GM18505 (cell line): ENCODE measurements around the gene MAB21L2.
"Not testable (repeated sequence)": the region's sequence is repeated elsewhere in the genome, so short reads cannot be mapped to it uniquely, and the experiment has no call there.

Experiments
- ATAC-seq: cut with Tn5 transposase; IDR thresholded peaks from one replicate; pipeline ENCODE4 v1.9.1; 2021; ENCODE audit not compliant: unreplicated experiment
- POLR2A ChIP-seq: IDR thresholded peaks from 4 replicates; pipeline ENCODE4 v1.6.1; 2011; ENCODE audit warnings: borderline replicate concordance; ENCODE audit not compliant: insufficient read depth, insufficient read length; ENCODE audit errors: extremely low read depth

The MAB21L2 gene

DNA sequence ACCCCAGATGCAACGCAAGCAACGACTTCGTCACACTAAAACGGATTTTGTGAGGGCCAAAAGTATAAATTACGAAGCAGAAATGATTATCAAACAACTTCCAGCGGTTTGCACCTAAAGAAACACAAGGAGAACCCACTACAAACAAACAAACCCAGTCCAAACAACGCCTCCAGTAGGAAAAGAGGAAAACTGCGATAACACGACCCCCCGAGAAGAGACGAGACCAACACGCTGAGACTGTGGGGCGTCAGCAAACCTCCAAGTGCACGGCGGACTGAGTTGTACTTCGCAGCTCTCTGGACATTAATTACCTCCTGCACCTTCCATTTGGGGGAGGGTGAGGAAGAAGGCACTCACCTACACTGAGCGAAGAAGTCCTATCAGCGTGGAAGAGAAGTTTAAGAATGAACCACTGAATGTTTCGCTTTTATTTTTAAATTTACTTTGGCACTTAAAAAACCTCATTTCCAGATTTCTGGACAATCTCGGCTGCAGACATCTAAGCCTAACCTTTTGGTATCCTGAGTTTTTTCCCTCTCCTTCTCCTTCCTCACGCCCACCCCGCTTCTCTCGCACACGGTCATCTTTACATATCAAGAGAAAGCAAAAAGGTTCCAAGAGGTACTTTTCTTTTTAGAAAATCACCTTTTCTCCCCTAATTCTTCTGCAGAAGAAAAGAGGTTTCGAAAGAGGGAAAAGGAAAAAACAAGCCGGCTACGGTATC, at the start of gene MAB21L2:
Gene MAB21L2 (plus strand): TSS at position 6 of the 727 bp plus-strand sequence. CDS start 879 bp downstream, outside the sequence.
- no peak for TF ChIP-seq POLR2A
- ATAC-seq = no peak

DNA sequence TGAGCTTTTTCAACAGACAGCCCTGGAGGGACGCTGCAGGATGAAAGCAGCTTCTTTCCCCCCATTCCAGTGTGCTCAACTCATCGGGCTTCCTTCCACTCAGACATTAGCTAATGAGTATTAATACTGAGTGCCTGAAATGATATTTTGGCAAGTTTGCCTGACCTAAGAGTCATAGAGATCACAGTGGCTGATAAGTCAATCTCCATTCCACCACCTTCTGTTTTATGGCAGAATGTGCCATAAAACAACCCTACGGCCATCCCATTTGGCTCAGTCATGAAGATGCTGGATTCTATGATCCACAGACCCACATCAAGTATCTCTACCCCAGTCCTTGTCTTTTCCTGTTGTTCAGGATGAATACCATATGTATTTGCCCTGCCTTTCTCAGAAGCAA, 48.3 kb upstream of the MAB21L2 start:
- no peak for TF ChIP-seq POLR2A
- no peak for ATAC-seq

DNA sequence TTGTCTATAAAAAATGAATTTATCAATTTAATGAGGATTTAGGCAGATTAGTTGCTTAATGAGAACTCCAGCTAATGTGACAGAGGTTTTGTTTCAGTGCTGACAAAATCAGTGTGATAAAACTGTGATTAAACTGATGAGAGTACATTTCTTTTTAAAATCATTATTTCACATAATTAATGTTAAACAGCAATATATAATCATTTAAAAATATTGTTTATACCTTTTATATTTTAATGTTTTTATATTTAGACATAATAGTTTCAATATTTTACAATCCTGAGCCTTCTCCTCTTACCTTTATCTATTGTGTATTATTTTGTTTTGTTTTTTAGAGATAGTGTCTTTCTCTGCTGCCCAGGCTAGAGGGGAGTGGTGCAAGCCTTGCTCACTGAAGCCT, 47.1 kb upstream of the MAB21L2 start:
- no peak for TF ChIP-seq POLR2A
- no peak for ATAC-seq

DNA sequence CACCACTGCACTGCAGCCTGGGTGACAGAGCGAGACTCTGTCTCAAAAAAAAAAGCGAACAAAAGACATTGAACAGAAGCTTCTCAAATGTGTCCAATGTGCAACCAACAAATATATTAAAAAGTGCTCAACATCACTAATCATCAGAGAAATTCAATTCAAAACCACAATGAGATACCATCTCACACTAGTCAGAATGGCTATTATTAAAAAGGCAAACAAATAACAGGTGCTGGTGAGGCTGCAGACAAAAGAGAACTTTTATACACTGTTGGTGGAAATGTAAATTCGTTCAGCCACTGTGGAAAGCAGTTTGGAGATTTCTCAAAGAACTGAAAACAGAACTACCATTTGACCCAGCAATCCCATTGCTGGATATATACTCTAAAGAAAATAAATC, 44.0 kb upstream of the MAB21L2 start:
- ATAC-seq = not testable (repeated sequence)

DNA sequence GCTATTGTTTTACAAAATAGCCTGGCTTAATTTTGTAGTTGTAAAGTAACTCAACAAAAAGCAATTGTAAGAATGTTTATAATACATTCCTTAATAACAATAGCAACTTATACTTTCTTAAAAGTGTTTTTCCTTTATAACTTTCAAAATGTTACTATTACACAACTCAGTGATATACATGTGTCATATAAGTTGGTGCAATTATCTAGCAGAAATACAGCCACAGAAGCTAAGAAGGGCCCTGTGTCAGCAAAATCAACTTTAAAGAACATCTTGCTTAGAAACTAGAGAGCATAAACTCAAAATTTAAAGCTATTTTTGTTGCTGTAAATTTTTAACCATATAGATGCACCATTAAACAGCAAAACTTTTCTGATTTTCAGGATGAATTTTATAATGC, 41.4 kb upstream of the MAB21L2 start:
- no peak for TF ChIP-seq POLR2A
- ATAC-seq = no peak

DNA sequence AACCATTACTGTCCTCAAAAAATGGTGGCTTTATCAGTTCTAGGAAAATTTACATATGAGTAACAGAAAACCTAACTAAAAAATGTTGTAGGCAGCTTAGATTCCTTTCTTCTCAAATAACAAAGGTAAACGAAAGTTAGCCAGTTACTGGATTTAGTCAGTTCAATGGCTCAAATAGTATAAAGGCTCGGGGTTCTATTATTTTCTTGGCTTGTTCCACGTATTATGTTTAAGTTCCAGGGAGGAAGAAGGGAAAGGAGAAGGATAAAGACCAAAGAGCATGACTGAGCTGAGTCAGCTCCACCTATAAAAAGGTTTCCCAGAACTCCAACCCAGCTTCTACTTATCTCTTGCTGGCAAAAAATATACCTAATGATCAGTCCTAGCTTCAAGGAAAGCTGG, 41.0 kb upstream of the MAB21L2 start:
- TF ChIP-seq POLR2A = no peak
- ATAC-seq = no peak

DNA sequence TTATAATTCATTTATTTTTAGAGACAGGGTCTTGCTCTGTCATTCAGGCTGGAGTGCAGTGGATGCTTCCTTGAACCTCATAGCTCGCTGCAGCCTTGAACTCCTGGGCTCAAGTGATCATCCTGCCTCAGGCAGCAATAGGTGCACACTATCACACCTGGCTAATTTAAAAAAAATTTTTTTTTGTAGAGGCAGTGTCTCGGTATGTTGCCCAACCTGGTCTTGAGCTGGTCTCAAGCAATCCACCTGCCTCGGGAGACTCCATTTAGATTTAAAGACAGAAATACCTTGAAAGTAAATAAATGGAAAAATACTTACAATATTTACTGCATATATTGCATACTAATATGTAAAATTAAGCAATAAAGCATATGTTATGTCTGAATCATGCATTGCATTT, 40.3 kb upstream of the MAB21L2 start:
- ATAC-seq = no peak
- no peak for TF ChIP-seq POLR2A

DNA sequence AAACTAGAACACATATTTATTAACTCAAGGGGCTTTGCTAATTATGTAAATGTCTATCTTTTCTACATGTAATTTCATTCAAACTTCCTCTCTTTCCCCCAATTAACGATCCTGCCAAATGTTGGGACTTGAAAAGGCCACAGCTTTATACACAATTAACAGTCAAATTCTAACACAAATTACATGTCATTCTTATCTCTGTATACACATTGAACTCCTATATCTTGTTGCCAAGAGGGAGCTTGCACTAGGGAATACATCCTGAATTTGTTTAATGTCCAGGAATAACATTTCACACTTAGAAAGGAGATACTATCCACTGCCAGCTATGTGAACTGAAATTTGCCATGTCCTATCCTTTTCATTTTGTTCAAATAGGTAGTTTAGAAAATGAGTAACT, 38.9 kb upstream of the MAB21L2 start:
- no peak for ATAC-seq
- TF ChIP-seq POLR2A = no peak

DNA sequence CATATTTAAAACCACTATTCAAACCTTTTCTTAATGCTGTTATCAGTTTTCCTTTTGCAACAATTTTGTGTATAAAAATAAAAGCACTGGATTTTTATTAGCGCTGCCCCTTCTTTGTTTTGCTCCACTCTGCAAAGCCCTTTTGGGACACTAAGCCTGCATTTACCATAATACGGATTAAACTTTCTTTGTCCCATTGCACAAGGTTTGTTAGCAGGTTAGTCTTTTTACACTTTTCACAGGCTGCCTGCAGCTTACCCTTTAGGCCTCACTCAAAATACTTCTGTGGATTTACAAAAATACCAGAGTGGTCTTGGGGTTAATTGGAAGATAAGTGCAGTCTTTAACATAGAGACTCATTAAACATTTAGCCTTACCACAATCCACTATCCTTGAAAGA, 35.7 kb upstream of the MAB21L2 start:
- ATAC-seq = no peak
- no peak for TF ChIP-seq POLR2A

DNA sequence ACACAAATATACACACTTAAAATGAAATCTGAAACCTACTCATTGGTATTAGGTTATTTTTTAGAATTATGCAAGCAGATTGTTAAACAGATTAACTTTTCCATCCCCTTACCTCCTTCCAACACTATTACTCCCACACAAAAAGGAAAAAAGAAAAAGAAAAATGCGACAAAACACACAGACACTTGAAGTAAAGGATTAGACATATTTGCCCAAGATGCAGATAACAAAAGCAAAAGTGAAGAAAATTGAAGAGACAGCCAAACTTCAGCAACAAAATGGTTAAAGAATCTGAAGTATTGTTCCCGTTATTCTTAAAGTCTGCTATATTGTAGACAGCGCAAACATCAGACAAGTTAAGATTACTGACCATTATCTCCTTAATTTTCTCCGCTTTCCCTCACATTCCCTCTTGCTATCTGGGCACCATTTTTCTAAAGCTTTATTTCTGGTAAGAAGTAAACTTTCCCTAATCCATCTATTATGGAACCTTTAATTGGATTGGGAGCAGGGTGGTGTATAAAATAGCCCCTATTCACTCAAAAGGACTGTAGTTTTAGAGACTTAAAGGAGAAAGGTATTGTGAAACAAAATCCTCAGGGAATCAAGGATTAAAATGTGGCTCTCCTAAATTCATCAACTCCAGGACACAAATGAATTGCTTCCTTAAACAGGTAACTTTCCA, 34.7 kb upstream of the MAB21L2 start:
- no peak for ATAC-seq
- no peak for TF ChIP-seq POLR2A

DNA sequence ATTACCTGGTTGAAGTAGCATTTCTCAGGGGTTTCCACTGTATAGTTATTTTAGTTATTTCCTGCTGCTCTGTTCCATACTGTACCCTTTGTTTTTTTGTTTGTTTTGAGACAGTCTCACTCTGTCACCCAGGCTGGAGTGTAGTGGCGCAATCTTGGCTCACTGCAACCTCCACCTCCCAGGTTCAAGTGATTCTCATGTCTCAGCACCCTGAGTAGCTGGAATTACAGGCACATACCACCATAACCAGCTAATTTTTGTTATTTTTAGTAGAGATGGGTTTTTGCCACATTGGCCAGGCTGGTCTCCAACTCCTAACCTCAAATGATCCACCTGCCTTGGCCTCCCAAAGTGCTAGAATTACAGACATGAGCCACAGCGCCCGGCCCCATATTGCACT, 24.1 kb upstream of the MAB21L2 start:
- not testable (repeated sequence) for ATAC-seq

DNA sequence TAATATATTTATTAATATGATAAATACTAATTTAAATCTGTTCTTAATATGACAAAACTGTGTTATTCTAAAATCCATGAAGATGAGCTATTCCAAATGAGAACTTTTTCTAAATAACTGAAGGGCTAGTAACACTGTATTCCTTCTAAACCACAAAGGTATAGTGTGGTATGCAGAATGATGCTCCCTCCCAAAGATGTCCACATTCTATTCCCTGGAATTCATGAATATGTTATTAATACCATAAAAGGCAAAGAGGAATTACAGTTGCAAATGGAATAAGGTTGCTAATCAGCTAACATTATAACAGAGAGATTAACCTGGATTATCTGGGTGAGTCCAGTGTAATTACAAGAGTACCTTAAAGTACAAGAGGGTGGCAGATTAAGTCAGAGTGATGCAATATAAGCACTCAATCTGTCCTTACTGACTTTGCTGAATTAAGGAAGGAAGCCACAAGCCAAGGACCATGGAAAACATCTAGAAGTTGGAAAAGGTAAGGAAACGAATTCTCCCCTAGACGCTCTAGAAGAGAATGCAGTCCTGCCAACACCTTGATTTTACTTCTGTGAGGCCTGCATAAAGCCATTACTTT, 20.7 kb upstream of the MAB21L2 start:
- no peak for ATAC-seq
- no peak for TF ChIP-seq POLR2A

DNA sequence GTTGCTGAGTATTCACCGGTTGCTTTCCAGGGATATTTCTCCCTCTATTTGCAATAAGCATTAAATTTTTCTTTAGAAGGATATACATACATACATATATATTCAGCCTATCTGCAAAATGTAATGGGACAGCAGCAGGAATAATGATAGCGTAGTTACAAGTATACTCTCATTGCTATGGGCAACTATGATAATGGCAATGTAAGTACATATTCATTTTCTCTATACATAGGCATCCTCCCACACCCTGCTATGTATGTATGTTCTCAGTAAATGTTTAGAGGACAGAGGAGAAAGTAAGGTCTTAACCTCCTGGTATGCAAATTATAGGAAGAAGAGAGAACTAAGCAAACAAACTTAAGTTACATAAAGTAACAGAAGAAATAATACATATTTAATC, 19.7 kb upstream of the MAB21L2 start:
- no peak for ATAC-seq

DNA sequence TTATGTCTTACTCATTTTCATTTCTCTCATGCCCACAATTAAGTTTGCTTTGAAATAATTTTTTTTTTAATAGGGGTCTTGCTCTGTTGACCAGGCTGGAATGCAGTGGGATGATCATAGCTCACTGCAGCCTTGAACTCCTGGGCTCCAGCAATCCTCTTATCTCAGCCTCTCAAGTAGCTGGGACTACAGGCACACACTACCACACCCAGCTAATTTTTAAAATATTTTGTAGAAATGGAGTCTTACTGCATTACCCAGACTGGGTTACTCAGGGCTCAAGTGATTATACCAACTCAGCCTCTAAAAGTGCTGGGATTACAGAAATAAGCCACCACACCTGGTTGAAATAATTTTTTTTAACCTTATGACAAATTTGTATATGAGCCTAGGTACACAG, 19.2 kb upstream of the MAB21L2 start:
- no peak for TF ChIP-seq POLR2A
- ATAC-seq = no peak

More for the DNA sequence above, 19.7 kb upstream of the MAB21L2 start:
- no peak for TF ChIP-seq POLR2A

DNA sequence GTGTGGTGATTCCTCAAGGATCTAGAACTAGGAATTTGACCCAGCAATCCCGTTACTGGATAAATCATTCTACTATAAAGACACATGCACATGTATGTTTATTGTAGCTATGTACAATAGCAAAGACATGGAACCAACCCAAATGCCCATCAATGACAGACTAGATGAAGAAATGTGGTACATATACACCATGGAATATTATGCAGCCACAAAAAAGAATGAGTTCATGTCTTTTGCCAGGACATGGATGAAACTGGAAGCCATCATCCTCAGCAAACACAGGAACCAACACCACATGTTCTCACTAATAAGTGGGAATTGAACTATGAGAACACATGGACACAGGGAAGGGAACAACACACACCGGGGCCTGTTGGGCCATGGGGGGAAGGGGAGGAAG, 17.0 kb upstream of the MAB21L2 start:
- not testable (repeated sequence) for ATAC-seq
